CD4-positive, CD25-positive, alpha-beta regulatory T cell (primary cell): ENCODE data around the gene URB1. TPM values are rescaled to one million over a fixed set of nuclear protein-coding genes. Genes with fewer than 3 reads are reported as not detected.
"Not testable (repeated sequence)": the region's sequence is repeated elsewhere in the genome, so short reads cannot be mapped to it uniquely, and the experiment has no call there.

Experiments
- ATAC-seq, 2 donors: fragments of 150-1000 bp; cut with Tn5 transposase; one replicate each; pipeline ENCODE4 v1.10.0; 2021; ENCODE audit warnings: low read depth in 2 of 2, moderate number of reproducible peaks in 2 of 2, moderate library complexity in 1 of 2
- DNase-seq, 3 donors: peaks; one replicate each; pipeline versions ENCODE4 v3.0.0 to v3.0.0-alpha.2; 2012 to 2022; ENCODE audit warnings: mixed read lengths in 1 of 3
- H3K27ac ChIP-seq: one replicate; pipeline ENCODE4 v1.7.0; 2013; ENCODE audit warnings: mild to moderate bottlenecking, low read length; ENCODE audit not compliant: insufficient read depth, poor library complexity, severe bottlenecking
- H3K27me3 ChIP-seq: one replicate; pipeline ENCODE4 v1.7.0; 2013; ENCODE audit warnings: low read length; ENCODE audit not compliant: control insufficient read depth, insufficient read depth
- H3K36me3 ChIP-seq: one replicate; pipeline ENCODE4 v1.7.0; 2013; ENCODE audit warnings: mild to moderate bottlenecking, low read length, moderate library complexity; ENCODE audit not compliant: control insufficient read depth, insufficient read depth
- H3K4me1 ChIP-seq: 2 replicates; pipeline ENCODE4 v1.7.0; 2013; ENCODE audit warnings: mild to moderate bottlenecking, low read length; ENCODE audit not compliant: insufficient read depth, control insufficient read depth, poor library complexity, severe bottlenecking
- H3K4me3 ChIP-seq: one replicate; pipeline ENCODE4 v1.7.0; 2013; ENCODE audit warnings: low read depth, mild to moderate bottlenecking, low read length, moderate library complexity
- H3K9me3 ChIP-seq, 2 experiments: 1 replicate in 1 of 2; 2 replicates in 1 of 2; pipeline ENCODE4 v1.7.0; 2013; ENCODE audit warnings: low read length in 2 of 2, mild to moderate bottlenecking in 1 of 2, moderate library complexity in 1 of 2; ENCODE audit not compliant: control insufficient read depth in 2 of 2
- H3K27ac Mint-ChIP-seq, 3 donors: one replicate each; pipeline ENCODE4 v1.8.0; 2020 to 2022; ENCODE audit warnings: mild to moderate bottlenecking in 3 of 3, mixed read lengths in 3 of 3, moderate library complexity in 2 of 3
- H3K27me3 Mint-ChIP-seq: one replicate; pipeline ENCODE4 v1.8.0; 2022; ENCODE audit warnings: mild to moderate bottlenecking, mixed read lengths
- H3K36me3 Mint-ChIP-seq: one replicate; pipeline ENCODE4 v1.8.0; 2020; ENCODE audit warnings: mixed read lengths
- H3K4me1 Mint-ChIP-seq, 4 donors: one replicate each; pipeline ENCODE4 v1.8.0; 2020 to 2022; ENCODE audit warnings: mixed read lengths in 4 of 4, mild to moderate bottlenecking in 1 of 4
- H3K4me3 Mint-ChIP-seq, 4 donors: one replicate each; pipeline ENCODE4 v1.8.0; 2020 to 2022; ENCODE audit warnings: mild to moderate bottlenecking in 4 of 4, mixed read lengths in 4 of 4, moderate library complexity in 3 of 4
- H3K9me3 Mint-ChIP-seq, 7 donors: one replicate each; pipeline ENCODE4 v1.8.0; 2020 to 2022; ENCODE audit warnings: mixed read lengths in 7 of 7, mild to moderate bottlenecking in 3 of 7, moderate library complexity in 2 of 7
- polyA plus RNA-seq, 4 donors: library from polyadenylated mRNA; unstranded; fragments of 300-500 nt; fragmentation: Illumina TruSeq; gene quantifications; one replicate each; pipeline ENCODE4 v1.2.3, GENCODE V29; 2021
- total RNA-seq: library from RNA; stranded (reverse); gene quantifications from one replicate; pipeline ENCODE4 v1.2.3, GENCODE V29; 2022

The URB1 gene
- total and polyA plus RNA-seq, 5 donors from 2014 or later, result 1.5 to 9.4 (median 2.8) TPM

DNA sequence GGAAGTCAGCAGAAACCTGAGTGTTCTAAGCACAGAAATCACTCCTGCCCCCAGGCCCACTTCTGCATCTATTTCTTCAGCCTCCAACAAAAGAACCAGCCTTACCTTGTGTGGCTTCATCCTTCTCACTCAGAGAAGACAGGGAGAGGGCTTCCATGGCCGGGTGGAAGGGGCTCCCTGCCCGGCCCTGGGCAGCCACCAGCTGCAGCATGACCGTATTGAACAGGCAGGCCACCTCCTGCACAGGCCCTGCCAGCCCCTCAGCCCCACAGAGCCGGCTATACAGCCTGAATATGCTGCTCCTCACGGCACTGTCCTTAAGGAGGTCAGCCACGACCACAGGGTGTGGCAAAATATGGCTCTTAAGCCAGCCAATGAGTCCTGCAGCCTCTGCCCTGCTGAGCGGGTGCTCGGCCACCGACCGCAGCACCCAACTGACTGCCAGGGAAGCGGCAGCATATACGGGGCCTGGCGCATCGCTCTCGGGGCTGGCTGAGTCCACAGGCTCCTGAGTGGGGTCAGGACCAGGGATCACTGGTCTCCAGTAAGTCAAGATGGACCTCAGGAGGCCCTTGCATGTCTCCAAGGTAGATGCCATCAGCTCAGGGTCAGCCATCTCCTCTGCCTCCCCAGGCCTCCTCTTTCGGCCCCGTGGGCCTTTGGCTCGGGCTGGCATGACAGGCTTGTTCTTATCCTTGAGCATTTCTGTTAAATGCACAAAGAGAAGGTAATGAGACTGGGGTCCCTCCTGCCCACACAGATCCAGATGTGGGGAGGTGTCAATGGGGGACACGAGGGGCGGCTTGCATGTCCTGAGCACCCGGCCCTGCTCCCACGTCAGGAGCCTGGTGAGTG, 76.2 kb downstream of the URB1 start:
- H3K4me1 ChIP-seq, result no peaks in the 10 kb centered on the region
- no peaks in the 10 kb centered on the region for H3K9me3 ChIP-seq
- no peaks in the 10 kb centered on the region for H3K27me3 ChIP-seq
- H3K4me3 ChIP-seq, result no peak overlapping the region
- Mint-ChIP-seq H3K27ac (no peak overlapping the region), H3K4me3 (no peak overlapping the region), H3K36me3 (peaks cover 44% of the 10 kb centered on the region), H3K27me3 (no peaks in the 10 kb centered on the region), H3K4me1 (no peaks in the 10 kb centered on the region), H3K9me3 (no peaks in the 10 kb centered on the region)
- DNase-seq (no peak), ATAC-seq (no peak)
- peaks cover 73% of the 10 kb centered on the region for H3K36me3 ChIP-seq
- H3K27ac ChIP-seq, result no peak overlapping the region

DNA sequence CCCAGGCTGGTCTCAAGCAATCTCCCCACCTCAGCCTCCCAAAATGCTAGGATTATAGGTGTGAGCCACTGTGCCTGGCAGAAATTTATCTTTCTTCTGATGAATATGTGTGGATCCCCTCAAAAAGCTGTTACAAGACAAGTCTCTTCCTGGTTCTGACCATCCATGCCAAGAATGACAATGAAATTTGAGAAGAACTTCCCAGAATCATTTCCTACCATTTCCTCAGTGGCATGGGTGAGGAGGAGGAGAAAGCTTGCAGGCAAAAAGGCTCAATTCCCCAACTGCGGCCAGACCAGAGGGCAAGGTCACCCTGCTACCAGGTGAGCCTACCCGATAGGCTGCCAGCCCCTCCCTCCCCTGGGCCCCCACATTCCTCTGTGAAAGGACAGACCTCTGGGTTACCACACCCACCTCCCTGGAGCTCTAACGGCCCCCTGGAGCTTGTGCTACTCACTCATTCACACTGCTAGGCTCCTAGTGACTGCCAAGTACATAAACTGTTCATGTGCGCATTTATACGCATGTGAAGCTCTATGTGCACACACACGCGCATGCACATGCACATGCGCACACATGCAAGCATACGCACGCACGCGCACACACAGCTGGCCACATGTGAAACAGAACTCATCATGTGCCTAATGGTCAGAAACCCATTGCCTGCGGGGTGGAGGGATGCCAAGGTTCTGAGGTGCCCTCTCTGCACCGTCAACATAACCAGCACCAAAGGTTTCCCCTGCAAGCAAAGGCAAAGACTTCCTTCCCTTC, 77.1 kb downstream of the URB1 start:
- Histone ChIP-seq H3K4me1 (no peaks in the 10 kb centered on the region), H3K27ac (no peak overlapping the region), H3K9me3 (no peaks in the 10 kb centered on the region), H3K27me3 (no peaks in the 10 kb centered on the region), H3K4me3 (no peak overlapping the region), H3K36me3 (peaks cover 68% of the 10 kb centered on the region)
- no peak for DNase-seq
- Mint-ChIP-seq H3K27me3 (no peaks in the 10 kb centered on the region), H3K4me3 (peak overlapping the region in 1 of 4 donors; percentile 51), H3K27ac (no peak overlapping the region), H3K9me3 (no peaks in the 10 kb centered on the region), H3K4me1 (no peaks in the 10 kb centered on the region), H3K36me3 (peaks cover 40% of the 10 kb centered on the region)
- no peak for ATAC-seq

DNA sequence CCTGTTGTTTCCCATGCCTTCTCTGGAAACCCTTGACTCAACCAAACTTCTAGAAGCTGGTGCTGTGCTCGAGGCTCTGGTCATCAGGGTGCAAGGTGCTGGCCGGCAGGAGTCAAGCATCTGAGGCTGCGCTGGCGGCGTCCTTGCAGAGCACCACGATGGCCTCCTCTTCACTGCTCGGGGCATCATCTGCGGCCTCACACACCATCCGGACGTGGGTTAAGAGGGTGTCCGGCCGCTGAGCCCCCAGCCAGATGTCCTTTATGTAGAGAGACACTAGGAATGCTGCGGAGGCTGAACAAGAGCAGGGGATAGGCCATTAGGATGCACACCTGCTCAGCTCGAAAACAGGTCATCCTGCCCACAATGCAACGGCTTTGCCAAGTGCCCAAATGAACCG, 78.0 kb downstream of the URB1 start:
- no peak for ATAC-seq
- Histone ChIP-seq H3K9me3 (no peaks in the 10 kb centered on the region), H3K27ac (no peak overlapping the region), H3K36me3 (peaks cover 59% of the 10 kb centered on the region), H3K4me1 (no peaks in the 10 kb centered on the region), H3K27me3 (no peaks in the 10 kb centered on the region), H3K4me3 (no peak overlapping the region)
- Mint-ChIP-seq H3K27me3 (no peaks in the 10 kb centered on the region), H3K4me3 (no peak overlapping the region), H3K4me1 (no peaks in the 10 kb centered on the region), H3K36me3 (peaks cover 32% of the 10 kb centered on the region), H3K9me3 (no peaks in the 10 kb centered on the region), H3K27ac (peak overlapping the region in 1 of 3 donors; percentile 60)
- DNase-seq, result no peak

DNA sequence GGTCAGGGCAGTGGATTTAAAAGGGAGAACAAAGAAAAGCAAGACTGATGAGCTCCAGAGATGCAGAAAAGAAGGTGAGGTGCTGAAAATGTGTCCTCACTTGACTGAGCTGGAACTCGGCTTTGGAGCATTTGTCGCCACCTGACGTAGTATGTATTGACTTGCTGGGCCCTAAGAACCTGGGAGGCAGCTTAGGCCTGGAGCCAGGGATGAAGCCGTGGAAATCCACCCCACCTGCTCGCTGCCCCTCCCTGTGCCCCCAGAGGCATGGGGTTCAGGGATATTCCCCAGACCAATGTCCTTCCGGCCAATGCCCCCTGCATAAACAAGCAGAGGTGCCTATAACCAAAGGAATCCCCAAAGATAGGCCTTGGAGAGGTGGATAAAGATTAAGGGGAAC, 79.8 kb downstream of the URB1 start:
- Histone ChIP-seq H3K4me3 (no peak overlapping the region), H3K36me3 (peaks cover 44% of the 10 kb centered on the region), H3K27ac (no peak overlapping the region), H3K27me3 (no peaks in the 10 kb centered on the region), H3K9me3 (no peaks in the 10 kb centered on the region), H3K4me1 (no peaks in the 10 kb centered on the region)
- Mint-ChIP-seq H3K27ac (no peak overlapping the region), H3K36me3 (peaks cover 16% of the 10 kb centered on the region), H3K9me3 (no peaks in the 10 kb centered on the region), H3K4me3 (no peak overlapping the region), H3K4me1 (no peaks in the 10 kb centered on the region), H3K27me3 (no peaks in the 10 kb centered on the region)
- DNase-seq (no peak), ATAC-seq (no peak)

DNA sequence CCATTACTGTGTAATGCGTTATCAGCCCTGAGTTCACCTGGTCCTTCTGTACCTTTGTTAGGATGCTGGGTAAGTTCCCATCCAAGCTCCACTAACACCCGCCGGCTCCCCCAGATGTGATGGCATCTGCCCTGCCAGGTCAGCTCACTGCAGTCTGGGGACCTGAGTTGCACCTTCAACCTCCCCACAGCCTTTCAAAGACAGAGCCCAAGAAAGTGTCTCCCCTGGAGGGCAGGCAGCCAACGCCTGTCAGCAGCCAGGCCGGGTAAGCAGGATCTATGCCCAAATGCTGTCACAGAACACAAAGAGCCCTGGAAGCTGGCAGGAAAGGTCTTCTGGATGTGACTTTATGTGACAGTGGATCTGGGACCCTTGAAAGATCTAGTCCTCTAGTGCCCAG, 80.5 kb downstream of the URB1 start:
- Mint-ChIP-seq H3K27me3 (no peaks in the 10 kb centered on the region), H3K4me1 (no peaks in the 10 kb centered on the region), H3K36me3 (peaks cover 16% of the 10 kb centered on the region), H3K4me3 (no peak overlapping the region), H3K9me3 (no peaks in the 10 kb centered on the region), H3K27ac (peak overlapping the region in 1 of 3 donors; percentile 67)
- H3K27ac ChIP-seq, result no peak overlapping the region
- no peaks in the 10 kb centered on the region for H3K4me1 ChIP-seq
- no peak for DNase-seq
- H3K36me3 ChIP-seq, result peaks cover 38% of the 10 kb centered on the region
- H3K27me3 ChIP-seq, result no peaks in the 10 kb centered on the region
- ATAC-seq, result no peak
- no peaks in the 10 kb centered on the region for H3K9me3 ChIP-seq
- no peak overlapping the region for H3K4me3 ChIP-seq

DNA sequence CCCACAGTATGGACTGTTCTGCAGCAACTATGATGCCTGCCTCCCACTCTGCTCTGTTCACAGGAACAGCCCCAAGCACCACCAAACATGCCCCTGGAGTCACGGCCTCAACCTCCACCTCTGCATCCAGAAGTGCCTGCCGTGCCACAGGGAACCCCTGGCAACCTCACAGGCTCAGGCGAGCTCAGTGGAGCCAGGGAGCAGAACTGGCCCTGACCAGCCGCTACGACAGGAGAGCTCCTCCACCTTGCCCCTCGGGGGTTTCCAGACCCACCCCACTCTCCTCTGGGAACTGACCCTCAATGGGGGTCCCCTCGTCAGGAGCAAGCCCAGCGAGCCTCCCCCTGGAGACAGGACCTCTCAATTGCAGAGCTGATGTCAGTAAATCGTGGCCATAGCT, 81.2 kb downstream of the URB1 start:
- Histone ChIP-seq H3K36me3 (peaks cover 32% of the 10 kb centered on the region), H3K9me3 (no peaks in the 10 kb centered on the region), H3K27ac (no peak overlapping the region), H3K4me1 (no peaks in the 10 kb centered on the region), H3K4me3 (no peak overlapping the region), H3K27me3 (no peaks in the 10 kb centered on the region)
- H3K36me3 Mint-ChIP-seq, result peaks cover 19% of the 10 kb centered on the region
- H3K27ac Mint-ChIP-seq, result no peak overlapping the region
- no peak overlapping the region for H3K4me3 Mint-ChIP-seq
- H3K27me3 Mint-ChIP-seq, result no peaks in the 10 kb centered on the region
- no peaks in the 10 kb centered on the region for H3K9me3 Mint-ChIP-seq
- no peak for DNase-seq
- ATAC-seq, result no peak
- H3K4me1 Mint-ChIP-seq, result no peaks in the 10 kb centered on the region

DNA sequence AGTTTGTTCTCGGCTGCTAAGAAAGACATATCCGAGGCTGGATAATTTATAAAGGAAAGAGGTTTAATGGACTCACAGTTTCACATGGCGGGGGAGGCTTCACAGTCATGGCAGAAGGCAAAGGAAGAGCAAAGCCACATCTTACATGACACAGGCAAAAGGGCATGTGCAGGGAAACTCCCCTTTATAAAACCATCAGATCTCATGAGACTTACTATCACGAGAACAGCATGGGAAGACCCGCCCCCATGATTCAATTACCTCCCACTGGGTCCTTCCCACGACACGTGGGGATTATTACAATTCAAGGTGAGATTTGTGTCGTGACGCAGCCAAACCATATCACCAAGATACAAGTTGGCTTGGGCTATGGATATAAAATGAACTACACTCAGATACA, 81.8 kb downstream of the URB1 start:
- H3K27ac ChIP-seq, H3K9me3 ChIP-seq, H3K27me3 ChIP-seq, H3K27ac Mint-ChIP-seq, ATAC-seq, H3K27me3 Mint-ChIP-seq, H3K4me3 ChIP-seq, H3K4me1 Mint-ChIP-seq, H3K4me3 Mint-ChIP-seq, H3K4me1 ChIP-seq, DNase-seq, H3K9me3 Mint-ChIP-seq: not testable (repeated sequence)
- H3K36me3 Mint-ChIP-seq, result peaks cover 19% of the 10 kb centered on the region
- peaks cover 29% of the 10 kb centered on the region for H3K36me3 ChIP-seq
